ENCODE results near the gene PCDHGA4.
A peak's percentile ranks its signal among the peaks of the same experiment; 100 is the strongest.
"Not testable (repeated sequence)": the region's sequence is repeated elsewhere in the genome, so short reads cannot be mapped to it uniquely, and the experiment has no call there.

The PCDHGA4 gene

DNA sequence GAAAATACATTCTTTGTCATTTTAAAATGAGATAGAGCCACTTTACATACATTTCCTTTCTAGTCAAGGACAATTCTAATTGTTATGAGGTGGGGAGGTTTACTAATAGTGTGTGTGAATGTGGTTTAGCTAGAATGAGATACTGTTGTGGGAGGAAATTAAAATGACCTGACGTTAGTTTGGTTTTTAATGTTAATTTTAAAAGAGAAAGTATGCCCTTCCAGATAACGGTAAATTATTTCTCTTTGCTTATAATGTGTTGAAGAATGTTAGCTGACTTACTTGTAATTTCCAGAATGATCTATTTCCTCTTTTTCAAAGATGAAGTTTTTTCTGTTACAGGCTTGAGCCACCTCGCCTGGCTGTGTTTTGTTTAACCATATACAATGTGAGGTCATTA, 32.6 kb upstream of the PCDHGA4 start:
- no peak overlapping the region for H3K4me3 ChIP-seq (ENCODE audit: low read depth, low read length)
- TF ChIP-seq, protein P1, sequence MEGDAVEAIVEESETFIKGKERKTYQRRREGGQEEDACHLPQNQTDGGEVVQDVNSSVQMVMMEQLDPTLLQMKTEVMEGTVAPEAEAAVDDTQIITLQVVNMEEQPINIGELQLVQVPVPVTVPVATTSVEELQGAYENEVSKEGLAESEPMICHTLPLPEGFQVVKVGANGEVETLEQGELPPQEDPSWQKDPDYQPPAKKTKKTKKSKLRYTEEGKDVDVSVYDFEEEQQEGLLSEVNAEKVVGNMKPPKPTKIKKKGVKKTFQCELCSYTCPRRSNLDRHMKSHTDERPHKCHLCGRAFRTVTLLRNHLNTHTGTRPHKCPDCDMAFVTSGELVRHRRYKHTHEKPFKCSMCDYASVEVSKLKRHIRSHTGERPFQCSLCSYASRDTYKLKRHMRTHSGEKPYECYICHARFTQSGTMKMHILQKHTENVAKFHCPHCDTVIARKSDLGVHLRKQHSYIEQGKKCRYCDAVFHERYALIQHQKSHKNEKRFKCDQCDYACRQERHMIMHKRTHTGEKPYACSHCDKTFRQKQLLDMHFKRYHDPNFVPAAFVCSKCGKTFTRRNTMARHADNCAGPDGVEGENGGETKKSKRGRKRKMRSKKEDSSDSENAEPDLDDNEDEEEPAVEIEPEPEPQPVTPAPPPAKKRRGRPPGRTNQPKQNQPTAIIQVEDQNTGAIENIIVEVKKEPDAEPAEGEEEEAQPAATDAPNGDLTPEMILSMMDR (IDR thresholded peaks at IDR 0.05; ENCODE audit: control insufficient read depth, extremely low read depth, insufficient read depth): no peak
- DNase-seq (ENCODE audit: low read depth): no peak

DNA sequence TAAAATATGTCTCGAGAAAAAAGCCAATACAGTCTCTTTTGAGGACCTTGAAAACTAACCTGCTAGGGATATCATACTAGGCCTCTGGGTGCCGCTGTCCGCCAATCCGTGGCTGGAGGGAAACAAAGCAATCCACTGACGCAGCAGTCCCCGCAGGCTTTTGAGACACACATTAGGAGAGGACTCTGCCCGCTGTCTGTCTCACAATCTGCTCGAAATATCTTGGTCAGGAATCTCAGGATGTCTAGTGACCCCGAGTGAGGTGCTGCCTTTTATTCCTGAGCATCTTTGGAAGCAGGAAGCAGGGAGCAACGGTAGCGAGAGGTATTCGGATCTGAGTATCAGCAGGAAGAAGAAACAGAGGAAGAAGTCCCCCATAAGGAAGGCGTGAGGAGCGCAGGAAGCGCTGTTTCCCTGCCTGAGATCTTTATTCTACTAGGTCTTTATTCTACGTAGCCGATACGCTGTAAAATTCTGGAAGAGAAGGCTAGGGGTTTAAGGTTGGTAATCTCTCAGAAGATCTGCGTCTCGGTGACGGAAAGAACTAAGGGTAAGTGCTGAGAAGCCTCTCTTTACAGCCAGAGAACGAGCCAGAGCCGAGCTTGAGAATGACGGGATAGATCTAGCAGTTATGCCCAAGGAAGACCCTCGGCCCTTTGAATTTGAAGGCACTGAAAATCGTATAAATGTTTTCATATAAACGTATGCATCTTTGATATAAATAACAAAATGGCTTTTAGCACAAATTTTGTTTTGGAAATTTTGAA, 28.6 kb upstream of the PCDHGA4 start:
- peak overlapping the region; percentile 49 for H3K4me3 ChIP-seq (ENCODE audit: low read depth, low read length)
- DNase-seq (ENCODE audit: low read depth): peak; percentile 46
- TF ChIP-seq, protein P1 (IDR thresholded peaks at IDR 0.05; ENCODE audit: control insufficient read depth, extremely low read depth, insufficient read depth): peak; percentile 77

DNA sequence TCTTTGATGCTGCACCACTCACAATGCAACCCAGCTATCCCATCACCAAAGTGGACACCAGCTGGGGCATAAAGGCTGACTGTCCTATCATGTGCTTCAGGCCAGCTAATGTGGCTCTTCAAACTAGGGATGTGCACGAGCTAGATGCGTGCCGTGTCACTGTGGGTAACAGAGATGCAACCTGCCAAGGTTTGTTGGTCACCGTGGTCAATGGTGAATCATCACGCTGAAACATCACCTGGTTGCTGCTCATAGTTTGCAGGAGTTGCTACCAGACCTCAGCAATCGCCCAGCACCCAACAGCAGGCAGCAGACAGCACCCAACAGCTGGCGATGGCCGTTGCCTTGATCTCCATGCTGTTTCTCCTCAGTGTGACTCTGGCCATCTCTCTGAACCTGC, 26.6 kb upstream of the PCDHGA4 start:
- TF ChIP-seq, protein P1 (IDR thresholded peaks at IDR 0.05; ENCODE audit: control insufficient read depth, extremely low read depth, insufficient read depth): no peak
- no peak overlapping the region for H3K4me3 ChIP-seq (ENCODE audit: low read depth, low read length)
- no peak for DNase-seq (ENCODE audit: low read depth)

DNA sequence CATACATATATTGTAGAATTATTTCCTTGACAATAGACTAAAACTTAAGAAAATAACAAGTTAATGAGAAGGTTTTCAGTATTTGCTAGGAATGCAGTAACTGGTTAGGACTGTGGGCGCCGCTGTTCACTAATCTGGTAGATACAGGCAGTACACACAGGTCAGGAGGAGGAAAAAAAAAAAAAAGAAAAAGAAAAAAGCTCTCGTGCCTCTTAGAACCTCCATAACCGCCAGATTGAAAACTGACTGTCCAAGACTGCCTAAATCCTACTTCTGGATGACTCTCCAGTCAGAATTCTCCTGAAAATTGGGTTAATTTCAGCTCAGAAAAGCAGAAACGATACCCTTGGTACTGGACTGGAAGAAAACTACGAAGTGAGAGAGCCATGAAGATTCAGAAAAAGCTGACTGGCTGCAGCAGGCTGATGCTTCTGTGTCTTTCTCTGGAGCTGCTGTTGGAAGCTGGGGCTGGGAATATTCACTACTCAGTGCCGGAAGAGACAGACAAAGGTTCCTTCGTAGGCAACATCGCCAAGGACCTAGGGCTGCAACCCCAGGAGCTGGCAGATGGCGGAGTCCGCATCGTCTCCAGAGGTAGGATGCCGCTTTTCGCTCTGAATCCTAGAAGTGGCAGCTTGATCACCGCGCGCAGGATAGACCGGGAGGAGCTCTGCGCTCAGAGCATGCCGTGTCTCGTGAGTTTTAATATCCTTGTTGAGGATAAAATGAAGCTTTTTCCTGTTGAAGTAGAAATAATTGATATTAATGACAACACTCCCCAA, 24.3 kb upstream of the PCDHGA4 start, which contains the start of gene PCDHGA1:
PCDHGA1 (plus strand) TSS at position 216 of the 782 bp plus-strand sequence.
- H3K4me3 ChIP-seq (ENCODE audit: low read depth, low read length): peak within 1 kb of the TSS; percentile 52
- DNase-seq (ENCODE audit: low read depth): peak; percentile 27

DNA sequence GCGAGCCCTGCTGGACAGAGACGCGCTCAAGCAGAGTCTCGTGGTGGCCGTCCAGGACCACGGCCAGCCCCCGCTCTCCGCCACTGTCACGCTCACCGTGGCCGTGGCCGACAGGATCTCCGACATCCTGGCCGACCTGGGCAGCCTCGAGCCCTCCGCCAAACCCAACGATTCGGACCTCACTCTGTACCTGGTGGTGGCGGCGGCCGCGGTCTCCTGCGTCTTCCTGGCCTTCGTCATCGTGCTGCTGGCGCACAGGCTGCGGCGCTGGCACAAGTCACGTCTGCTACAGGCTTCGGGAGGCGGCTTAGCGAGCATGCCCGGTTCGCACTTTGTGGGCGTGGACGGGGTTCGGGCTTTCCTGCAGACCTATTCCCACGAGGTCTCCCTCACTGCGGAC, 22.2 kb upstream of the PCDHGA4 start:
- not testable (repeated sequence) for H3K4me3 ChIP-seq (ENCODE audit: low read depth, low read length); DNase-seq (ENCODE audit: low read depth)

More for the DNA sequence above, 24.3 kb upstream of the PCDHGA4 start, which contains the start of gene PCDHGA1:
- TF ChIP-seq, protein P1 (IDR thresholded peaks at IDR 0.05; ENCODE audit: control insufficient read depth, extremely low read depth, insufficient read depth): peak; percentile 68

DNA sequence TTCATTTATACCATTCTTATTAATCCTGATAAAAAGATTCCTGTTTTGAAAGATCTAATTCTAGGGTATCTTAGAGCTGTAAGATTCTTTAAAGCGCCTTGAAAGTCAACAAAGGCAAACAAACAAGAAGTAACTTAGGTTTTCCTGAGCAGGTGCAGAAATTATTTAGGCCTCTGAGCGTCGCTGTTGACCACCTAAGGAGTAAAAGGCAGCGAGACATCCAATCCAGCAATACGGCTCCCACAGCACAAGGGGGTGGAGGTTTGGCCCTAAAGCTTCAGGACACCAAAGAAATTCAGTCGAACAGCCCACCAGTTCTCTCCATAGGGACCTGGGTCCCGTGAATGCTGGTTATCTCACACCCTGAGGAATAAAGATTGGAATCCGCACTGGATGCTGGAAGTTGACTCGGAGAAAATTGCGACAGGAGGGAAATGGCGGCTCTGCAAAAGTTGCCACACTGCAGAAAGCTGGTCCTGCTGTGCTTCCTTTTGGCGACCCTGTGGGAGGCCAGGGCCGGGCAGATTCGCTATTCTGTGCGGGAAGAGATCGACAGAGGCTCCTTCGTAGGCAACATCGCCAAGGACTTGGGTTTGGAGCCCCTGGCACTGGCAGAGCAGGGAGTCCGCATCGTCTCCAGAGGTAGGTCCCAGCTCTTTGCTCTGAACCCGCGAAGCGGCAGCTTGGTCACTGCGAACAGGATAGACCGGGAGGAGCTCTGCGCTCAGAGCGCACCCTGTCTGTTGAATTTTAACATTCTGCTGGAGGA, 16.1 kb upstream of the PCDHGA4 start, which contains the start of gene PCDHGA2:
PCDHGA2 (plus strand) TSS at position 223 of the 769 bp plus-strand sequence.
- no peak for DNase-seq (ENCODE audit: low read depth)
- TF ChIP-seq, protein P1 (IDR thresholded peaks at IDR 0.05; ENCODE audit: control insufficient read depth, extremely low read depth, insufficient read depth): peak; percentile 38; the same call in 1 of the 2 replicates
- peak within 1 kb of the TSS; percentile 38 for H3K4me3 ChIP-seq (ENCODE audit: low read depth, low read length)

DNA sequence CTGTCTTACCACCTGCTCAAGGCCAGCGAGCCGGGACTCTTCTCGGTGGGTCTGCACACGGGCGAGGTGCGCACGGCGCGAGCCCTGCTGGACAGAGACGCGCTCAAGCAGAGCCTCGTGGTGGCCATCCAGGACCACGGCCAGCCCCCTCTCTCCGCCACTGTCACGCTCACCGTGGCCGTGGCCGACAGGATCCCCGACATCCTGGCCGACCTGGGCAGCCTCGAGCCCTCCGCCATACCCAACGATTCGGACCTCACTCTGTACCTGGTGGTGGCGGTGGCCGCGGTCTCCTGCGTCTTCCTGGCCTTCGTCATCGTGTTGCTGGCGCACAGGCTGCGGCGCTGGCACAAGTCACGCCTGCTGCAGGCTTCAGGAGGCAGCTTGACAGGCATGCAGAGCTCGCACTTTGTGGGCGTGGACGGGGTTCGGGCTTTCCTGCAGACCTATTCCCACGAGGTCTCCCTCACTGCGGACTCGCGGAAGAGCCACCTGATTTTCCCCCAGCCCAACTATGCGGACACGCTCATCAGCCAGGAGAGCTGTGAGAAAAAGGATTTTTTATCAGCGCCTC, 14.0 kb upstream of the PCDHGA4 start:
- DNase-seq (ENCODE audit: low read depth); H3K4me3 ChIP-seq (ENCODE audit: low read depth, low read length): not testable (repeated sequence)
